Germinal center (tissue), 1 donor: Measurements from ENCODE around the gene ASPSCR1.

Experiments
- DNase-seq: peaks from one replicate; pipeline ENCODE4 v3.0.0; 2012; ENCODE audit warnings: mixed read lengths, low spot score

Gene ASPSCR1

GRCh38 chr17:81977211-81977808 is at the start of gene ASPSCR1:
ASPSCR1 (plus strand) TSS chr17:81977629; CDS start chr17:81977647, 18 bp downstream.
- peak; percentile 91 for DNase-seq

- peak; percentile 96 for DNase-seq
Observed at GRCh38 chr17:81927653-81928543, 49.5 kb upstream of the ASPSCR1 start, which contains the start of gene MAFG. MAFG (minus strand) TSS chr17:81927735; CDS start chr17:81923185, 4,550 bp downstream.

- DNase-seq, result no peak
Observed at GRCh38 chr17:81928544-81929252, 48.7 kb upstream of the ASPSCR1 start.

GRCh38 chr17:81929253-81930141 is 47.9 kb upstream of the ASPSCR1 start:
- DNase-seq, result no peak

GRCh38 chr17:81930142-81931125 is 47.0 kb upstream of the ASPSCR1 start:
- DNase-seq, result no peak

GRCh38 chr17:81931189-81931556 is 46.3 kb upstream of the ASPSCR1 start:
- no peak for DNase-seq

GRCh38 chr17:81931557-81932332 is 45.7 kb upstream of the ASPSCR1 start:
- no peak for DNase-seq

GRCh38 chr17:81932333-81932983 is 45.0 kb upstream of the ASPSCR1 start:
- DNase-seq, result no peak

GRCh38 chr17:81933178-81933699 is 44.2 kb upstream of the ASPSCR1 start:
- no peak for DNase-seq

- DNase-seq, result no peak
Observed at GRCh38 chr17:81934098-81934757, 43.2 kb upstream of the ASPSCR1 start.

GRCh38 chr17:81934850-81935708 is 42.4 kb upstream of the ASPSCR1 start:
- no peak for DNase-seq

GRCh38 chr17:81935709-81936084 is 41.7 kb upstream of the ASPSCR1 start:
- no peak for DNase-seq

- DNase-seq, result no peak
Observed at GRCh38 chr17:81939218-81939617, 38.2 kb upstream of the ASPSCR1 start.

GRCh38 chr17:81939881-81940385 is 37.5 kb upstream of the ASPSCR1 start:
- no peak for DNase-seq

GRCh38 chr17:81940538-81941483 is 36.6 kb upstream of the ASPSCR1 start:
- DNase-seq, result no peak
